IPS-NIHi7 (cell line): Measurements from ENCODE around the gene NHS.

ENCODE experiments used
- DNase-seq: peaks from one replicate; pipeline ENCODE4 v3.0.0; 2012; ENCODE audit warnings: mixed read lengths; ENCODE audit errors: extremely low spot score

The NHS gene

GRCh38 chrX:17374619-17375366 lies at the start of gene NHS:
NHS (plus strand) TSS chrX:17375200; CDS start chrX:17375758, 558 bp downstream.
- DNase-seq, result peak; percentile 89

GRCh38 chrX:17328837-17329236 lies 46.2 kb upstream of the NHS start:
- peak; percentile 22 for DNase-seq

- DNase-seq, result no peak
Observed at GRCh38 chrX:17336377-17336776, 38.6 kb upstream of the NHS start.

GRCh38 chrX:17355976-17356375 lies 19.0 kb upstream of the NHS start:
- peak; percentile 45 for DNase-seq

GRCh38 chrX:17359500-17359899 lies 15.5 kb upstream of the NHS start:
- DNase-seq, result no peak

- peak; percentile 70 for DNase-seq
Observed at GRCh38 chrX:17361620-17362019, 13.4 kb upstream of the NHS start.

- no peak for DNase-seq
Observed at GRCh38 chrX:17368002-17368401, 7.0 kb upstream of the NHS start.

- DNase-seq, result no peak
Observed at GRCh38 chrX:17369309-17369708, 5.7 kb upstream of the NHS start.

GRCh38 chrX:17370191-17370590 lies 4.8 kb upstream of the NHS start:
- DNase-seq, result no peak

GRCh38 chrX:17372052-17372451 lies 2.9 kb upstream of the NHS start:
- no peak for DNase-seq

- DNase-seq, result no peak
Observed at GRCh38 chrX:17373337-17373736, 1.7 kb upstream of the NHS start.

- DNase-seq, result no peak
Observed at GRCh38 chrX:17375367-17375636, 302 bp downstream of the NHS start.

- peak; percentile 32 for DNase-seq
Observed at GRCh38 chrX:17375637-17376430, 834 bp downstream of the NHS start.

GRCh38 chrX:17376431-17377077 lies 1.6 kb downstream of the NHS start:
- peak; percentile 15 for DNase-seq

GRCh38 chrX:17377091-17377717 lies 2.2 kb downstream of the NHS start:
- DNase-seq, result peak; percentile 65

GRCh38 chrX:17377795-17378194 lies 2.8 kb downstream of the NHS start:
- no peak for DNase-seq

GRCh38 chrX:17380221-17380620 lies 5.2 kb downstream of the NHS start:
- DNase-seq, result no peak

GRCh38 chrX:17390419-17390850 lies 15.4 kb downstream of the NHS start:
- DNase-seq, result no peak

- no peak for DNase-seq
Observed at GRCh38 chrX:17395154-17395553, 20.2 kb downstream of the NHS start.

GRCh38 chrX:17397074-17397473 lies 22.1 kb downstream of the NHS start:
- no peak for DNase-seq

- no peak for DNase-seq
Observed at GRCh38 chrX:17403189-17403691, 28.2 kb downstream of the NHS start.

- no peak for DNase-seq
Observed at GRCh38 chrX:17403972-17404371, 29.0 kb downstream of the NHS start.
